RPMI8226 (cell line): Measurements from ENCODE around the gene C1orf210.

Source experiments
- DNase-seq: peaks from one replicate; pipeline ENCODE4 v3.0.0-alpha.2; 2015

Gene C1orf210

DNA sequence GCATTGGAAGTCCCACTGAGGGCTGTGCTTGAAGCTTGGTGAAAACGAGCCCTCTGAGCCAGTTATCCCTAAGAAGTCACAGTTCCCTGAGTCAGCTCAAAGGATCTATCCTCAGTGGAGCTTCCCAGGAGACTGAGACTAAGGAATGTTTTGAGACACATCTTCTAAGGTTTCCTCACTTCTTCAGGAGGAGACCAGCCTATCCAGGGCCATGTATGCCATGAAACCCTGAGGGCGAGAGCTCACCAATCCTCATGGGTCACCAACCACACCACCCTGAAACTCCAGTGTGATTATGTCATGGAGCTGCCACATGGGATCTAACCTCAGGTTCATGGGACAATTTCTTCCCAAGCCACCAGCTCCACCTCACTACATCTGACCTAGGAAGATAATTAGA is 7.8 kb upstream of the C1orf210 start:
- no peak for DNase-seq

GRCh38 chr1:43292679-43293078 is 7.3 kb upstream of the C1orf210 start:
- DNase-seq = no peak

DNA sequence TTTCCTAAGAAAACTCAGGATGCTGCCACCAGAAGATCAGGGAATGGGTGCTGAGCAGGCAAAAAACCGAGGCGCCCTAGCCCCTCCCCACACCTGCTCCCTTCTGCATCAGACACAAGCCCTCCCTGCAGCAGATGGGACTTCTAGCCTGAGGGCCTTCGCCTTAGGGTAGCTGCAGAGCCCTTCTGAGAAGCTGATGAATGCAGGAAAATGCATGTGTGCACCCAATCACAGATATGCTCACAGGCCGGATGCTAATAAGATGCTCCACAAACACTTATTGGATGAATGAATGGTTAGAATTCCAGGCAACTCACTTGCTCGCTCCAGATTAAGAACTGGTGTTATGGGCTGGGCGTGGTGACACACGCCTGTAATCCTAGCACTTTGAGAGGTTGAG is 6.8 kb upstream of the C1orf210 start:
- DNase-seq = peak; percentile 19

DNA sequence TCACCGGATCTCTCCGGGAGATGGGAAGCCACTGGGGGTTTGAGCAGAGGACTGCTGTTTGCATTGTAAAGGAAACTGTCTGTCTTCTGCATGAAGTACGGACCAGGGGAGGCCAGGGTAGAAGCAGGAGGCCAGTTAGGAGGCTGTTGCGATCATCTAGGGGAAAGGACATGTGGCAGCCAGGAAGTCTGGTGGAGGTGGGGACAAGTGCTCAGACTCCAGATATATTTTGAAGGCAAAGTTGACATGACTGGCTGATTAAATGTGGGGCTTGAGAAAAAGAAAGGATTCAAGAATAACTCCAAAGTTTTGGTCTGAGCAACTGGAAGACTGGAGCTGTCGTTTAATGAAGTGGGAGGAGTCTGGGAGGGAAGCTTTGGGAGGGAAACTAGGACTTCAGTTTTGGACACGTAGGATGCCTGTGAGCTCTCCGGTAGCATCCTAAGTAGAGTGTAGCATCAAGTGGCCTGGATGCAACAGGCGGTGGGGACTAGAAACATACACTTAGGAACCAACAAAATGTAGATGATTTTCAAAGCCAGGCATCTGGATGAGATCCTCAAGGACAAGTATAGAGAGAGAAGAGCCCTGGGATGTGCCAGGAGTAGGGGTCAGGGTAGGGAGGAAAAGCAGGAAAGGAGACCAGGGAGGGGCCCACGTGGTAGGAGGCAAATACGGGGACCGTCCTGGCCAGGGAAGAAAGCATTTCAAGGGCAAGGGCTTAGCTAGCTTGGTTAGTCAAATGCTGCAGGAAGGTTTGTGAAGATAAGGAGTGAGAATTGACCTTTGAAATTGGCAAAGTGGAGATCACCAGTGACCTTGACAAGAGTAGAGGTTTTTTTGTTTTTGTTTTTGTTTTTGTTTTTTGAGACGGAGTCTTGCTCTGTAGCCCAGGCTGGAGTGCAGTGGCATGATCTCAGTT is 3.7 kb upstream of the C1orf210 start:
- DNase-seq = no peak

GRCh38 chr1:43288058-43288784 is 2.8 kb upstream of the C1orf210 start:
- no peak for DNase-seq

DNA sequence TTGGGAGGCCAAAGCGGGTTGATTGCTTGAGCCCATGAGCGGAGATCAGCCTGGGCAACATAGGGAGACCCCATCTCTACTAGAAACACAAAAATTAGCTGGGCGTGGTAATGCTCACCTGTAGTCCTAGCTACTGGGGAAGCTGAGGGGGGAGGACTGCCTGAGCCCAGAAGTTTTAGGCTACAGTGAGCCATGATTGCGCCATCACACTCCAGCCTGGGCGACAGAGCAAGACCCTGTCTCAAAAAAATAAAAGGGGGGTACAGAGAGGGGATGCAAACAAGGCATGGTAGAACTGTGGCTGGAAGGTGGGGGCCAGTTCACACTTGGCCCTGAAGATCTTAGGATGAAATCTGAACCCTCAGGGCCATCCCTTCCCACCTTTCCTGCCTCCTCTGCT is 1.2 kb upstream of the C1orf210 start:
- DNase-seq = no peak

DNA sequence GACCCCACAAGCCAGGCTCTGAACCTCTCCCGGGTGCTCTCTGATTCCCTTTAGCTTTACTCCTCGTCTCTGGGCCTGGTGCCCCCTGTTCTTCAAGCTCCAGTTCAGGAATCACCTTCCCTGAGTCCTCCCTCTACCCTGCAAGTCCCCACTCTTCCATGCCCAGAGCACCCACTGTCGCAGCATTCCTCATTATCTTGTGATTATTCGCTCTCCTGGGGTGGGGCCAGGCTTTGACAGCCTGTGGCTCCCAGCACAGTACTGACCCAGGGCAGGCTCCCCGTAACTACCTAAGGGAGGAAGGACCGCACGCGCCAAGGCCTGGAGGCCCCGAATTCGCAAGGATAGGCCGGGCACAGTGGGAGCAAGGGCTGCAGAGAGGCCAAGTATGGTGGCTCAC is 734 bp upstream of the C1orf210 start:
- no peak for DNase-seq

GRCh38 chr1:43284546-43285110 is 753 bp downstream of the C1orf210 start:
- DNase-seq = no peak

DNA sequence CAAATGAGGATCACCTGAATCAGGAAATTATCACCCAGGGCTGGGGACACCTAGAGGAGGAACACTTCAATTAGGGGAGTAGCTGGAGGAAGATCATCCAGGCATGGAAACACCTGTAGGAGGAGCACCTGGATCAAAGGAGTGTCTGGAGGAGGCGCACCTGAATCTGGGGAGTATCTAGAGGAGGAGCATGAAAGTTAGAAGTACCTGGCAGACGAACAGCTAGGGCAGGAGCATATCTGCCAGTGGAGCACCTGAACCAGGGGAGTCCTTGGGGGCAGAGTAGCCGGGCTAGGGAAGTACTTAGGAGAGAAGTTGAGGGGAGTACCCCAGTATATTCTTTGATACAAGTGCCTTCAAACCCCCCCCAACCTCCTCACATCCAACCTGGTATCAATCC is 1.3 kb downstream of the C1orf210 start:
- no peak for DNase-seq

DNA sequence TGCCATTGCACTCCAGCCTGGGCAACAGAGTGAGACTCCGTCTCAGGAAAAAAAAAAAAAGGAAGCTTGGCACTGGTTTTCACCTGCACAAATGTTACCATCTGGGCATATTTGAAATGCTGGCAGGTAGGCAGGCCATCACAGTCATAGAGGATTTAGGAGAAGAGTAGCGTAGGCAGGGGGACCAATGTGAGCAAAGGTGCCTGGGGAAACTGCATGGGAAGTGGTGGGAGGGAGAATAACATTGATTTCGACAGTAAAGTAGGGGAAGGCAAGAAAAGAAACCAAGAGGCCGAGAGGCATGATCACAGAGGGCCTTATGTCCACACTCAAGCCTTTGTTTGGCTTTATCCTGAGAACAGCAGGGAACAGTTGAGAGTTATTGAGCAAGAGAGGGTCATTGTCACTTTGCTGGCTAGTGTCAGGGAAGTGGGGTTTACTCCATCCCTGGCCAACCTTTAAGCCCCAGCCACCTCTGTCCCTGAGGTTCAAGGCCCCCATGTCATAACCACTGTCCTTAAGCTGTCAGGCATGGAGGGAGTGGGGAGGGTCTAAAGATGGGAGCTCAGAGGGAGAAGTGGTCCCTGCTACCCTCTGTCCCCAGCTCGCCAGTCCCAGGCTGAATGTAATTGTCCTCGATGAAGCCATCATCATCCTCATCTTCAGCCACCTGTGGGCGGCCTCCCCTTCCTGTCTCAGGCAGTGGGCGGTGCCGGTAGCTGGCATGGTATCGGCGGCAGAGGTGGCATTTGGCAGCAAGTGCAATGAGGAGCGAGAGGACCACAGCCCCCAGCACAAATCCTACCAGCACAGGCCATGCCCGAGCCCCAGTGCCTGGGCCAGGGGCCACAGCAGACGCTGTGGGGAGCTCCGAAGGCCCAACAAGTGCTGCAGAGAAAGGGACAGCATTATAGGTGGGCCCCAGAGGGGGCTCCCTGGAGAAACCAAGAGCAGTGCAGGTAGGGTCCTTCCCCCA is 2.9 kb downstream of the C1orf210 start:
- no peak for DNase-seq

DNA sequence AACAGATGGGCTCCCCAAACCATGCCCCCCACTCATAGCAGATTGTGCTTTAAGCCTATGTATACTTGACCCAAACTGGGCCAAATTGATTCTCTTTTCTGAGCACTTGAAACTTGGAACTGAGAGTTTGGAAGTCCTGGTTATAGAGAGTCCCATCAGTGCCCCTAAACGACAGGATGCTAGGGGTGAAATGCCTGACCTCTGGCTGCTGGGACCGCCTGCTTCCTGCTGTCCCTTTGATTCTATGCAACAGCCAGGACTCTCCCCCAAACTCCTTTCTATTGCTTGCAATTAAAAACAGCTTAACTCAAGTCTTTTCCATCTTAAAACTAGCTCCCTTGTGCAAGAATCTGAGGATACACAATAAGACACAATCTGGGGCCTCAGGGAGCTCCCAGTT is 4.7 kb downstream of the C1orf210 start:
- no peak for DNase-seq

DNA sequence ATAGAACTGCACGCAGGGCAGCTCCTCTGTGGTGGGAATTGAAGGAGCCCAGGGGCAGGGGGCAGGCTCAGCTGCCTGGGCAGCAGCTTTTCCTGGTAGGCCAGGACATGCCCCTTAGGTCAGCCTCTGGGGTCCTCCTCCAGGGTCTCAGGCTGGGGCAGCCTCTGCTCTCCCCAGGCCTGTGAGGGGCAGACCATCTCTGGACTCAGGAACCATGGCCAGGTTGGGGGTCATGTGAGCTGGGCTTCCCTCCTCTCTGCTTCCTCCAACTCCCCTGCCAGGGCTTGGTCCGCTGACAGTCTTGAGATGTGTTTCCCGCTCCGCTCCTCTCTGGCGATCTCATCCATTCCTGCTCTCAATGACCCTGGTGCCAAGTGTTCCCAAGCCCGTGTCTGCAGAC is 5.7 kb downstream of the C1orf210 start:
- no peak for DNase-seq

DNA sequence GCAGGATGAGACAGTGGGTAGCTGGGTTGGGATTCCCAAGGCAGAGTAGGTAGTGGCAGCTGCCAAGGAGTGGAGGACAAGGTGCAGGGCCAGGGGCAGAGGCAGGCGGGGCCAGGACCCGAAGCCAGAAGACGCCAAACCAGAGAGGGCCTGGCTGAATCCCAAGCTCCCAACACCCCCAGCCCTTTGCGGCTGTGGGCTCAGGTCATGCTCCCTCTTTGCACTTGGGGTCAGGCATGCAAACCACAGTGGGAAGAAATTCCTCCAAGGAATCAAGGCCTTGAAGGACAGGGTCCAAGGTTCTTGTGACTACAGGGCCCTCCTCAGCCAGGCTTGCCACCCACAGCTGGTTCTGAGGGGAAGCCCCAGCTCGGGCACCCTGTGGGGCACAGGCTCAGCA is 6.2 kb downstream of the C1orf210 start:
- DNase-seq = no peak

- no peak for DNase-seq
Observed at GRCh38 chr1:43277116-43277876, 8.1 kb downstream of the C1orf210 start.

- no peak for DNase-seq
Observed at GRCh38 chr1:43276673-43277072, 8.7 kb downstream of the C1orf210 start.

GRCh38 chr1:43275826-43276620 is 9.4 kb downstream of the C1orf210 start:
- no peak for DNase-seq

GRCh38 chr1:43274804-43275180 is 10.6 kb downstream of the C1orf210 start:
- DNase-seq = no peak

DNA sequence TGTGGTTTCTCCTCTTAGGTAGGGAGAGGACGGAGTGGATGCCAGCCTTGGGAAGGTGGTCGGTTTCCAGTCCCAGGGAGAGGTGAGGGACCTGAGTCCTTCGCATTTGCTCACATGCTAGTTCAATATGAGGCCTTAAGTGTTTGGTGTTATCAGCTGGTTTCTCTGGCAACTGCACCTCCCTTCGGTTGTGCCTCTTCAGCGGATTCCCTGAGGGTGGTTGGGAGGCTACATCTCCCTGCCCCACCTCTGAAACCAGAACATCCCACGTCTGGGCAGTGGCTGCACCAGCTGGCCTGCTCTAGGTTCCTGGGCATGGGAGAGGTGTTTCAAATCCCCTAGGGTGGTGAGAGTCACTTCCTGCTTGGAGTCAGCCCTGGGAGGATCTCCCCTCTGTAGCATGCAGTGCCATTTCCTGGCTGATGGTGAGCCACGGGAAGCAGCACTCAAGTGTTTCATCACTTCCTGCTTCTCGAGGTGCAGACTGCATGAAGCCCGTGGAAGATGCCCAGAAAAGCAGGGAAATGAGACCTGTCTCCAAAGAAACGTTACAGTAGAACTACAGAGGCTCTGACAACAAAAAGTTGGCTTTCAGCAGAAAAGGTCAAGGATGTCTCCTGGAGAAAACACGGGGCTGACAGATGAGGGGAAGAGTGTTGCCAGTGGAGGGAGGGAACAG is 11.1 kb downstream of the C1orf210 start:
- peak; percentile 56 for DNase-seq

DNA sequence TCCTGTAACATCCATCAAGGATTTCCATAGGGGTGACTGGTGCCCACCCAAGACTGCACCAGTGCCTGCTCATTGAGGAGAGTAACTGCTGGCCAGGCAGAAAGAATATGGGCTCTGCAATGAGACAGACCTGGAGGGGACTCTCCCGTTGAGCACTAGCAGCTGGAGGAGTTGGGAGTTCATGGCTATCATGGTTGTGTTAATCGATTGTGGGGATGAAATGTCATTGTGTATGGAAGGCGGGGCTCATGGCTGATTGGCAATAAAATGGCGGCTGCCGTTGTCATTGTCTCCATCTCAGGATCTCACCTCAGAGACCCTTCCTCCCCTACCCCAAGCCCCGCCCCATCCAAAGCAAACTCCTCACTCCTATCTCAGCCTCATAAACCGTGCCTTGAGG is 11.7 kb downstream of the C1orf210 start:
- no peak for DNase-seq
